Activated T-cell treated with anti-CD3 and anti-CD28 coated beads, Interleukin-2, amount 50 U/mL, for 48 hours (primary cell): ENCODE data around the gene ESAM.

ENCODE experiments used
- DNase-seq, 2 experiments: peaks; one replicate each; pipeline ENCODE4 v3.0.0-alpha.2; 2020

The ESAM gene

GRCh38 chr11:124751741-124752470, 10.2 kb downstream of the ESAM start, which contains the start of gene VSIG2:
Gene VSIG2, minus strand, starts transcription at chr11:124752255. Its CDS starts 118 bp downstream, at chr11:124752137.
- DNase-seq, result no peak

GRCh38 chr11:124751391-124751740, 10.7 kb downstream of the ESAM start:
- no peak for DNase-seq

- no peak for DNase-seq
Measured at GRCh38 chr11:124749912-124750311, 12.2 kb downstream of the ESAM start.

- no peak for DNase-seq
Measured at GRCh38 chr11:124748481-124749343, 13.4 kb downstream of the ESAM start.

- DNase-seq, result no peak
Measured at GRCh38 chr11:124748100-124748418, 14.0 kb downstream of the ESAM start.

GRCh38 chr11:124747406-124748099, 14.5 kb downstream of the ESAM start:
- DNase-seq, result no peak

- DNase-seq, result peak; percentile 82 to 86
Measured at GRCh38 chr11:124746621-124747243, 15.4 kb downstream of the ESAM start.

- DNase-seq, result peak; percentile 59 to 67
Measured at GRCh38 chr11:124745835-124746620, 16.1 kb downstream of the ESAM start.

- no peak for DNase-seq
Measured at GRCh38 chr11:124745270-124745834, 16.7 kb downstream of the ESAM start.

- no peak for DNase-seq
Measured at GRCh38 chr11:124743050-124743449, 19.0 kb downstream of the ESAM start.

GRCh38 chr11:124742555-124742954, 19.5 kb downstream of the ESAM start:
- no peak for DNase-seq

- peak; percentile 74 to 81 for DNase-seq
Measured at GRCh38 chr11:124740277-124740882, 21.7 kb downstream of the ESAM start.

- peak; percentile 91 for DNase-seq
Measured at GRCh38 chr11:124739479-124740276, 22.4 kb downstream of the ESAM start, which contains the start of gene NRGN. Gene NRGN, plus strand, starts transcription at chr11:124739942. Its CDS starts 143 bp downstream, at chr11:124740085.

- DNase-seq, result no peak
Measured at GRCh38 chr11:124738713-124739478, 23.2 kb downstream of the ESAM start.

GRCh38 chr11:124737638-124738305, 24.3 kb downstream of the ESAM start:
- DNase-seq, result no peak

GRCh38 chr11:124736736-124737135, 25.4 kb downstream of the ESAM start:
- DNase-seq, result no peak

- no peak for DNase-seq
Measured at GRCh38 chr11:124732230-124732629, 29.9 kb downstream of the ESAM start.

GRCh38 chr11:124729571-124729970, 32.5 kb downstream of the ESAM start:
- no peak for DNase-seq

- DNase-seq, result no peak
Measured at GRCh38 chr11:124728134-124728533, 34.0 kb downstream of the ESAM start.
